Stimulated activated naive B cell treated with anti-CD40 and anti-IgM and Interleukin-4, amounts not matched to agents 10 μg/mL and 1 μg/mL and 100 μg/mL, for 72 hours (primary cell): ENCODE results near the gene QARS1.

Experiments used
- ATAC-seq, 2 donors: fragments of 150-1000 bp; cut with Tn5 transposase; replicated peaks; 2 replicates each; pipeline ENCODE4 v1.10.0; 2021; ENCODE audit warnings: moderate library complexity in 1 of 2
- DNase-seq: peaks from one replicate; pipeline ENCODE4 v3.0.0; 2021
- H3K27ac Mint-ChIP-seq: one replicate; pipeline ENCODE4 v1.8.0; 2022; ENCODE audit warnings: mild to moderate bottlenecking, mixed read lengths
- H3K27me3 Mint-ChIP-seq, 2 donors: one replicate each; pipeline ENCODE4 v1.8.0; 2022; ENCODE audit warnings: mixed read lengths in 2 of 2
- H3K36me3 Mint-ChIP-seq, 2 donors: one replicate each; pipeline ENCODE4 v1.8.0; 2022; ENCODE audit warnings: mixed read lengths in 2 of 2, mild to moderate bottlenecking in 1 of 2
- H3K4me1 Mint-ChIP-seq, 2 donors: one replicate each; pipeline ENCODE4 v1.8.0; 2022; ENCODE audit warnings: mixed read lengths in 2 of 2, mild to moderate bottlenecking in 1 of 2
- H3K4me3 Mint-ChIP-seq, 2 donors: one replicate each; pipeline ENCODE4 v1.8.0; 2022; ENCODE audit warnings: mild to moderate bottlenecking in 2 of 2, mixed read lengths in 2 of 2, moderate library complexity in 1 of 2
- H3K9me3 Mint-ChIP-seq, 2 donors: one replicate each; pipeline ENCODE4 v1.8.0; 2022; ENCODE audit warnings: mixed read lengths in 2 of 2, mild to moderate bottlenecking in 1 of 2

Gene QARS1

DNA sequence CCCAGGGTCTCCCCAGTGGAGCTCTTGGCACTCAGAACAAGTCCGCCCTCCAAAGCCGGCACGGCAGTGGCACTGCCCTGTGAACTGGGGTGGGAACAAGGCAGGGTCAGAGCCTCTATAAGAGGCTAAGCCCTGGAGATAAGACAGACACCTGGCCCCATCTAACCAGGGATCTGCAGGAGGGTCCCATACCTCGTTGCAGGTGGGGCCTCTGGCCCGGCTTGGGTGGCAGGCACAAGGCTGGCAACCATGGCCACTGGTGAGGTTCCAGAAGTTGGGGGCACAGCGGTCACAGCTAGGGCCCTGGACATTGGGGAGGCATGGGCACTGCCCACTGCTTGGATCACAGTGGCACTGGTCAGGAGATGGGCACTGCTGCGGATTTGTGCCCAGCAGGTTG is 19.6 kb upstream of the QARS1 start:
- no peak for ATAC-seq
- H3K4me3 Mint-ChIP-seq = no peak overlapping the region
- no peaks in the 10 kb centered on the region for H3K9me3 Mint-ChIP-seq
- no peak overlapping the region for H3K27ac Mint-ChIP-seq
- no peaks in the 10 kb centered on the region for H3K27me3 Mint-ChIP-seq
- H3K4me1 Mint-ChIP-seq = peaks cover 8 to 18% of the 10 kb centered on the region in 2 donors
- no peak for DNase-seq
- H3K36me3 Mint-ChIP-seq = peaks cover under 1 to 1% of the 10 kb centered on the region in 2 donors

DNA sequence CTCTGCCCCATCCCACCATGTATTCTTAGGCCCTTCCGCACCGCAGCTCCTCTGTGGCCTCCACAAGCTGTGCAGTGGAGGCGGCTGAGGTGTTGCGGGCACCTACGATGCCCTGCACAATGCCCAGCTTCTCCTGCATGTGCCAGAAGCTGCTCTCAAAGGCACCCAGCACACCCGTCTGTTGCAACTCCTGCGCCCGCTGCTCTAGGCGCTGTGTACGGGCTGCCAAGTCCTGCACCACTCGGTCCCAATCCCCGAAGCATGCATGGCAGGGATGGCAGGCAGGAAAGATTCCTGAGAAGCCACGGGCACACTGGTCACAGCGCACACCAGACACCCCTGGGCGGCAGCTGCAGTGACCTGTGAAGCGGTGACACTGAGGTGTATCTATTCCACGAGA is 19.1 kb upstream of the QARS1 start:
- Mint-ChIP-seq H3K27me3 (no peaks in the 10 kb centered on the region), H3K4me1 (peaks cover 10 to 23% of the 10 kb centered on the region in 2 donors), H3K4me3 (no peak overlapping the region), H3K27ac (no peak overlapping the region), H3K36me3 (peaks cover 4 to 6% of the 10 kb centered on the region in 2 donors), H3K9me3 (no peaks in the 10 kb centered on the region)
- DNase-seq = no peak
- no peak for ATAC-seq

DNA sequence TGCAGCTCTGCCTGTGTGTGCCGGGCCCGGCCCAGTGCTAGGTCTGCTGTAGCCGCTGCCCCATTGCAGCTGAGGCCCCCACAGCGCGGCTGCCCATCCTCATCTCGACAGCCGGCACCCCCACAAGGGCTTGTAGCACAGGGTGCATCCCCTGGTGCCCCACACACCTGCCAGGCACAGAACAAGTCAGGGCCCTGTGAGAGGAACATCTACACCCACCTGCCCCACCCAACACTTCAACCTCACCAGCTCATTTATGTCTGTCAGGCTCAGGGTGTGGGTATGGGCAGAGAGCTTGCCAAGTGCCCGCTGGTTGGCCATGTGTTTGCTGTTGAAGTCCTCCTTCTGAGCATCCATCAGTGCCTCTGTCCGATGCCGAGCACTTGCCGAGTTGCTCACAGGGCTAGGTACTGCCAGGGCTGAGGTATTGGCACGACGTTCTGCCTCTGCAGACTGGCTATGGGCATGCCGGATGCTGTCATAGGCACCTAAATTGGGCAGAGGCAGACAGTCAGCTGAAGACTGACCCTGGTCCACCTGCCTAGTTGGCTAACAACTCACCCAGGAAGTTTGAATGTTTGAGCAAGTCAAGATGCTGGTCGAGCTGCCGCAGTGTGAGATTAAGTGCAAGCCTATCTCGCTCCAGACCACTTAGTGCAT is 18.5 kb upstream of the QARS1 start:
- H3K4me3 Mint-ChIP-seq = no peak overlapping the region
- no peak for DNase-seq
- no peak for ATAC-seq
- H3K36me3 Mint-ChIP-seq = peaks cover 4 to 6% of the 10 kb centered on the region in 2 donors
- no peaks in the 10 kb centered on the region for H3K27me3 Mint-ChIP-seq
- H3K27ac Mint-ChIP-seq = no peak overlapping the region
- H3K4me1 Mint-ChIP-seq = peaks cover 10 to 23% of the 10 kb centered on the region in 2 donors
- no peaks in the 10 kb centered on the region for H3K9me3 Mint-ChIP-seq

DNA sequence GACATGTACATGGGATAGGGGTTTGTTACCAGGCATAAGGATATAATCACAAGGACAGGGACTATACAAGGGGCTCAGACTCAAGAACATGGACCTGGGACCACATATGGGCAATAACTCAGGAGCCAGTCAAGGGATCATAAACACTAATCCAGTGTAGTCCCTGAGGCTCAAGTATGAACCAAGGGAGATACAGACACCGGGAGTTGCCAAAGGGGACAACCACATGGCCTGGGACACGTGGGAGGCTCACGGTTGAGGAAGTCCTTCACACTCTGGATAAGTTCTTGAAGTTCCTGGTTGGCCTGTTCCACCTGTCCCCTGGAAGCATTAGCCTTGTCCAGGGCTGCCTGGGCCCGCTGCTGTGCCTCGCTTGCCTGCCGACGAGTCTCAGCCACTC is 17.9 kb upstream of the QARS1 start:
- Mint-ChIP-seq H3K4me1 (peaks cover 10 to 23% of the 10 kb centered on the region in 2 donors), H3K4me3 (no peak overlapping the region), H3K36me3 (peaks cover 8 to 10% of the 10 kb centered on the region in 2 donors), H3K27ac (no peak overlapping the region), H3K9me3 (no peaks in the 10 kb centered on the region), H3K27me3 (no peaks in the 10 kb centered on the region)
- no peak for DNase-seq
- ATAC-seq = no peak

DNA sequence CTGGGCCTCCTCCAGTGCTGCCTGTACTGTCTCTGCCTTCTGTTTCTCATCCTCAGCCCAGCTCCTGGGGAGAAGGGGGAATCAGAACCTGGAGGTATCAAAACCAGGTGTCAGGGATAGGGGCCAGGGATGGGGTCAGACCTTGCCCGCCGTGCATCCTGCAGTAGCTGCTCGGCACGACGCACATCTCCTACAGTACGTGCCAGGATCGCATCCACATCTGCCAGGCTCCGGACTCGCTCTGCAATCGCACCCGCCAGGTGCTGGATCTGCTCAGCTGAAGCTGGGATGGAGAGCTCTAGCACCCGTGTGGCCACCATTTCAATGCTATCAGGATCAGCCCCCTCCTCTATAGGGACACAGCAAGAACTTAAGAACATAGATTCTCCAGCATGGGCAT is 17.5 kb upstream of the QARS1 start:
- DNase-seq = no peak
- H3K9me3 Mint-ChIP-seq = no peaks in the 10 kb centered on the region
- peaks cover 10% of the 10 kb centered on the region in 2 donors for H3K36me3 Mint-ChIP-seq
- peak overlapping the region; percentile 94 for H3K27ac Mint-ChIP-seq
- ATAC-seq = no peak
- H3K27me3 Mint-ChIP-seq = no peaks in the 10 kb centered on the region
- peaks cover 10 to 23% of the 10 kb centered on the region in 2 donors for H3K4me1 Mint-ChIP-seq
- H3K4me3 Mint-ChIP-seq = peak overlapping the region; percentile 39 to 88

DNA sequence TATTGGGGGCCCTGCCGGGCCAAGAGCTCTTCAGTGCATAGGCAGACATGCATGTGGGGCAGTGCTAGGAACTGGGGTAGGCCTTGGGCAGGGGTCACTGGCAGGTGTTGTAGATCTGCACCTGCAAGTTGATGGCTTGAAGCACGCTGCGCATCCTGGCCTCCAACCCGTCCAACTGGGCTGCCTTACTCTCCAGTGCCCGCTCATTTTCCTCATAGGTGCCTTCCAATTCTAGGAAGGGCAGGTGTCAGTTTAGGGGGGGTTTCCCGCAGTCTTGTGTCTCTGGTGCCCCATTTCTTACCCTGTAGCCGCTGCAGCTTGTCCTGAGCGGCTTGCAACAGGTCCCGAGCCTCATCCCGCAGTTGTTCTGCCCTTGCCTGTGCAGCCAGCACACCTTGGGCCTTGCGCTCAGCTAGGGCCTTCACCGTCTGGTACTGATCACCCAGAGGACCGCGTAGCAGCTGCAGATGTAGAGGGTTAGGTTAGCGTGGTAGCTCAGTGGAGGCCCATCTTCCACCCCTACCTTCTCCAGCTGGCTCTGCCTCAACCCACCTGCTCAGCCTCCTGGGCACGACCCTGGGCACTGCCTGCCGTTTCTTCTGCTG is 16.7 kb upstream of the QARS1 start:
- no peak for ATAC-seq
- H3K4me3 Mint-ChIP-seq = peak overlapping the region; percentile 86 to 88
- H3K4me1 Mint-ChIP-seq = peaks cover 10 to 23% of the 10 kb centered on the region in 2 donors
- H3K36me3 Mint-ChIP-seq = peaks cover 16% of the 10 kb centered on the region in 2 donors
- H3K27ac Mint-ChIP-seq = peak overlapping the region; percentile 94
- no peaks in the 10 kb centered on the region for H3K9me3 Mint-ChIP-seq
- DNase-seq = no peak
- no peaks in the 10 kb centered on the region for H3K27me3 Mint-ChIP-seq

DNA sequence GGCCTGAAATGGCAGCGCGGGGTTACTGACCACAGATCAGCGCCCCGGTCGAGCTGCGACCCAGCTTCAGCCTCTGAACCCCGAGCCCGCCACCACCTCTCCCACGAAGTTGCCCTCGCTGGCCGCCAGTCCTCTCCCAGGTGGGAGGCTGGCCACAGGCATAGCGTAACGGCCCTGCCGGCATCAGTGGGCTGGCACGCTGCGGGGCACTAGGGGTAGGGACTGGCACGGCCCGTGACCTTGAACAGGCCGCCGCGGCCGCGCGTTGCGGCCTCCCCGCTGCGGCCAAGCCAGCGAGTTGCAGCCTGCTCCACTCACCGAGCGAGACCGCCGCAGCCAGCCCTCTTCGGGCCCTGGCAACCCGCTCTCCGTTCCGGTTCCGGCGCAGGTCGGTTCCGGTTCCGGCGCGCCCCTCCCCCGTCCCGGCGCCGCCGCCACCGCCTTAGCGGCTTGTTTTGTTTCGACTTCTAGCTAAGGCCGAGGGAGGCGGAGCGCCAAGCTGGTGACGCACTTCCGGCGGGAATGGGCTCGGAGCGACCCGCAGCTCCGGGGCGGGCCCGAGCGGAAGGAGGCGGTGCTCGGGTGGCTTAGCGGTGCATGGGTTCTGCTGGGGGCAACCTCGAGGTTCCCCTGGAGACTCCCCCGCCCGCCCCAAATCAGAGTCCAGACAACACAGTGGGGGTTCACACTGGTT is 16.0 kb upstream of the QARS1 start, which contains the start of gene USP19:
Gene USP19 (minus strand): TSS at position 386 of the 694 bp plus-strand sequence. CDS start 1,678 bp downstream, outside the sequence.
- H3K36me3 Mint-ChIP-seq = peaks cover 23% of the 10 kb centered on the region in 2 donors
- peak; percentile 93 for DNase-seq
- H3K4me1 Mint-ChIP-seq = peaks cover 11 to 23% of the 10 kb centered on the region in 2 donors
- no peaks in the 10 kb centered on the region for H3K27me3 Mint-ChIP-seq
- peak within 1 kb of the TSS; percentile 86 to 88 for H3K4me3 Mint-ChIP-seq
- ATAC-seq = peak; percentile 95 to 96
- H3K27ac Mint-ChIP-seq = peak within 1 kb of the TSS; percentile 94
- H3K9me3 Mint-ChIP-seq = no peaks in the 10 kb centered on the region

DNA sequence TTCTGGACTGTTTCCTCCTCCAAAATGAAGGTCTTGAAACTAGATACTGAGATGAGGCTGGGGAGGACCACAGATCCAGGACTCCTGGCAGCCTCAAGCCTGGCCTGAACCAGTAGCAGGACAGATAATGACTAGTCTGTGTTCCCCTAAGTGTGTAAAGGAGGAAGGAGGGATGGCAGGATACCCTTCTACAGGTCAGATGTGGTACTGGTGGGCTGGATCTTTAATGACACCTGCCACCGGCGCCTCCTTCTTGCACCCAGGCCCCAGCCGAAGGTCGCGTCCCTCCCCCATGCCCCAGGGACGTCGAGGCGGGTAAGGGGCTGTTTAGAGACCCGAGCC is 15.5 kb upstream of the QARS1 start:
- Mint-ChIP-seq H3K36me3 (peaks cover 28% of the 10 kb centered on the region in 2 donors), H3K27me3 (no peaks in the 10 kb centered on the region), H3K4me3 (peak overlapping the region; percentile 86 to 88), H3K4me1 (peaks cover 13 to 23% of the 10 kb centered on the region in 2 donors), H3K9me3 (no peaks in the 10 kb centered on the region), H3K27ac (peak overlapping the region; percentile 94)
- no peak for DNase-seq
- ATAC-seq = peak; percentile 45 to 50

DNA sequence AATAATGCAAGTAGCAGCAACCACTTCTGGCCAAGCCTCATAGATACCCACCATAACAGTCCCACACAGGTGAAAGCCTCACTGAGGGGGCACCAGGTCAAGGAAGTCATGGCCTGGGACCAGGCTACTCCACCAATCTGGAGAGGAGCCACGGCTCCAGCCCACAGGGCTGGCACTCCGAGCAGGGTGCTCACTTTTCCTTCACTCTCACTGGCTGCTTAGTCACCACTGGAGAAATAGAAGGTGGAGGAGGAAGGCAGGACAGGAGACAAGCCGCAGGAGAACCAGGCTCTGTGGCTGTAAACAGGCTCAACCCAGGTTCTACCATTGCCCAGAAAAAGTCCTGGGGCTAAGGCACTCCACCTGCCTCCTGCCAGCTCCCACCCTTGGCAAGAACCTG is 14.9 kb upstream of the QARS1 start:
- Mint-ChIP-seq H3K36me3 (peaks cover 29 to 31% of the 10 kb centered on the region in 2 donors), H3K27ac (no peak overlapping the region), H3K4me1 (peaks cover 13 to 23% of the 10 kb centered on the region in 2 donors), H3K9me3 (no peaks in the 10 kb centered on the region), H3K27me3 (no peaks in the 10 kb centered on the region), H3K4me3 (peak overlapping the region; percentile 86 to 88)
- ATAC-seq (no peak), DNase-seq (no peak)

DNA sequence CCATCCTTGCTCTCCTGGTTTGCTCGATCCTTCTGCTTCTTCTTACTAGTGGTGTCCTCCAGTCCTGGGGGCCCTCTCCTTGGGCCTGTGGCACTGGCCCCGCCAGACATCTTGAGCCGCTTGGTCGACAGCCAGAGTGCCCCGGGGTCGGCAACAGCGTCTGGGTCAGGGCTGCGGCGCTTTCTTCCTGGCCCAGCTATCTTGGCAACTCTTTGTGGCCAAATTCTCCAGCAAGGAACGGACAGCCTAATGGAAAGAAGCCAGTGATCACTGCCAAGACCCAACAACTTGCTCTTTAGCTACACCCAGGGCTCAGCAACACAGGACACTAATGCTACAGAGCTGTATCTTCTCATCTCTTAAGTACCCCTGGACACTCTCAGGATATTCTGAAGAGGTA is 14.5 kb upstream of the QARS1 start:
- no peaks in the 10 kb centered on the region for H3K9me3 Mint-ChIP-seq
- no peak overlapping the region for H3K27ac Mint-ChIP-seq
- DNase-seq (no peak), ATAC-seq (no peak)
- H3K36me3 Mint-ChIP-seq = peaks cover 29 to 31% of the 10 kb centered on the region in 2 donors
- peaks cover 13 to 23% of the 10 kb centered on the region in 2 donors for H3K4me1 Mint-ChIP-seq
- H3K4me3 Mint-ChIP-seq = peak overlapping the region in 1 of 2 donors; percentile 86
- no peaks in the 10 kb centered on the region for H3K27me3 Mint-ChIP-seq

DNA sequence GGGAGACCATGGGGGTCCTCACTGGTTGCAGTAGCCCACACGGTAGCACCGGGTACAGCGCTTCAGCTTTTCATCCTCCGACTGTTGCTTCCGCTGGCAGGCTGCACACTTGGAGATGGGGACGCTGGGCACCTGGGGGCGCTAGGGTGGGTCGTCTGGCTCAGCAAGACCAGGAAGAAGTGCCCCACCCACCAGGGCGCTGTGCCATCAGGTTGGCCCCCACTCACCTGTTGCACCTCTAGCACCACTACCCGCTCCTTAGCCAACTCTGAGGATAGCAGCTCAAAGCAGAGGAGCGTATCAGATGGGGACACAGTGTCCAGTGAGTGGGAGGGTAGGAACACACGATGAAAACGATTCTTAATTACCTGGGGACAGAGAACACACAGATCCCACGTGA is 7.7 kb upstream of the QARS1 start:
- ATAC-seq (no peak), DNase-seq (no peak)
- no peak overlapping the region for H3K27ac Mint-ChIP-seq
- no peaks in the 10 kb centered on the region for H3K9me3 Mint-ChIP-seq
- no peaks in the 10 kb centered on the region for H3K27me3 Mint-ChIP-seq
- H3K4me1 Mint-ChIP-seq = peaks cover 0 to 3% of the 10 kb centered on the region in 2 donors
- no peak overlapping the region for H3K4me3 Mint-ChIP-seq
- H3K36me3 Mint-ChIP-seq = peaks cover 51 to 58% of the 10 kb centered on the region in 2 donors

DNA sequence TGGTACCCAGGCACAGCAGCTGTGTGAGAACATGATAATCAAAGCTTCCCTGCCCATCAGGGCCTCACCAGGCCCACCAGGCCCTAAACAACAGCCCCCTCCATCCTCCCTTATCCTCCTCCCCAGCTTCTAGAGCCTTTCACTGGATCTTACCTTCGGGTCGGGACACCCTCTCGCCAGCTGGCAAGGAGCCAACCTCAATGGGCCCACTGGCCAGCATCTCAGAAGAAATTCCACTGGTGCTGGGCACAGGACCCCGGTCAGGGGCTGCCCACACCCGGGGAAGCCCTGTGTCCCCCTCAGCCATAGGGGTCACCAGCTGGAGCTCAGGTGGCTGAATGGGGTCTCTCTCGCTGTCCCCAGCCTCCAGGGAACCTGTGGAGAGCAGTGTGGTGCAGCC is 6.8 kb upstream of the QARS1 start:
- H3K4me1 Mint-ChIP-seq = peaks cover 0 to 3% of the 10 kb centered on the region in 2 donors
- no peak overlapping the region for H3K27ac Mint-ChIP-seq
- H3K9me3 Mint-ChIP-seq = no peaks in the 10 kb centered on the region
- peaks cover 48 to 54% of the 10 kb centered on the region in 2 donors for H3K36me3 Mint-ChIP-seq
- no peak overlapping the region for H3K4me3 Mint-ChIP-seq
- no peak for DNase-seq
- H3K27me3 Mint-ChIP-seq = no peaks in the 10 kb centered on the region
- ATAC-seq = no peak

DNA sequence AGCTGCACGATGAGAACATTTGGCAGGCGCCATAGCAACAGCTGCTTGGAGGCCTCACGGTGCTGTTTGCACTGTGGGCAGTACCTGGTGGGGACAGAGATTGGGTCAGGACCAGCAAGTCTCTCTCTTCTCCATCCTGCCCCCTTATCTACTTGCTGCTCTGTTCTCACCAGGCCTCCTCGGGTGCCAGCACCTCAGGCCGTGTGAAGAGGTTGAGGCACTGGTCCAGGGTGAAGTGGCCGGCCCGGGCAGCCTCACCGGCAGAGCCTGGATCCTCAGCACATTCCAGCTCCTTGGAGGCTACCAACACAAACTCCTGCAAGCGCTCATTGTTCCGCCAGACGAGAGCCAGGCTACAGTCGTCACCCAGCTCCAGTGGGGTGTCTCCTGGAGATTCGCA is 6.2 kb upstream of the QARS1 start:
- ATAC-seq = no peak
- Mint-ChIP-seq H3K27me3 (no peaks in the 10 kb centered on the region), H3K36me3 (peaks cover 42 to 49% of the 10 kb centered on the region in 2 donors), H3K4me3 (no peak overlapping the region), H3K9me3 (no peaks in the 10 kb centered on the region), H3K4me1 (peaks cover 3 to 6% of the 10 kb centered on the region in 2 donors), H3K27ac (peak overlapping the region; percentile 71)
- no peak for DNase-seq

DNA sequence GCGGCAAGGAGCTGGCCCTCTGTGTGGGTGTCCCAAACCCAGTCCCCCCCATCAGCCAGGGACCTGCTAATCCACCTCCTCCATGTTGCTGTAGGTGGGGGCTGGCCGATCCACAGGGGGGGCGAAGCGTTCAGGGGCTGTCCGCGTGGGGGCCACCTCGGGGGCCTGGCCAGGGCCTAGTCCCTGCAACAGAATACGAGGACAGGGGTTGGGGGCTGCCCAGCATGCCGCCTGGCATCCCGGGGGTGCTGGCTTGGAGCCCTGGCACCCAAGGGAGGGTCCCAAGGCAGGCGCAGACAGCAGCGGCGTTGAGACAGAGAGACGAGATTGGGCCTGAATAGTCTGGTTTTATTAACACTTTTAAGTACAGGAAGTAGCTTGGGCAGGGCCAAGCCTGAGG is 3.8 kb upstream of the QARS1 start:
- no peak for ATAC-seq
- Mint-ChIP-seq H3K27me3 (no peaks in the 10 kb centered on the region), H3K27ac (peak overlapping the region; percentile 51), H3K9me3 (no peaks in the 10 kb centered on the region), H3K36me3 (peaks cover 35 to 46% of the 10 kb centered on the region in 2 donors), H3K4me1 (peaks cover 17 to 20% of the 10 kb centered on the region in 2 donors), H3K4me3 (no peak overlapping the region)
- no peak for DNase-seq

DNA sequence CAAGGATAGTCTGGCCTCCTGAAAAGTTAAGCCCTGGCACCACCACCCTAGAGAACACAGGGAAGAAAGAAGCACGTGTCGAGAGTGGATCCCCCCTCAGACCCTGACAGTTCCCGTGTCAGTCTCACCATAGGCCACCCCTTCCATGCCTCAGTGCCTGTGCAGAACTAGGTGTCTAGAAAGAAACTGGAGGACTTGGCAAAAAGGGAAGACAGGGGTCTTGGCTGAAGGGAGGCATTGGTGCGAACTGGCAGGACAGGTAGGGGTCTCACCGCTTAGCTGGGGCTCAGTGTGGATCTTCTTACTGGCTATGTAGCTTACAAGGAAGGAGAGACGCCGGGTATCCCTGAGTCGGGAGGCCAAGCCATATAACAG is 518 bp downstream of the QARS1 start:
- peaks cover 20 to 32% of the 10 kb centered on the region in 2 donors for H3K4me1 Mint-ChIP-seq
- H3K4me3 Mint-ChIP-seq = peak overlapping the region; percentile 92 to 93
- ATAC-seq (no peak), DNase-seq (no peak)
- H3K27me3 Mint-ChIP-seq = no peaks in the 10 kb centered on the region
- H3K9me3 Mint-ChIP-seq = no peaks in the 10 kb centered on the region
- H3K27ac Mint-ChIP-seq = peak overlapping the region; percentile 93
- peaks cover 39 to 55% of the 10 kb centered on the region in 2 donors for H3K36me3 Mint-ChIP-seq
